GM18873 (cell line): ENCODE results near the gene SMYD3.

Experiments used
- ATAC-seq: cut with Tn5 transposase; IDR thresholded peaks from one replicate; pipeline ENCODE4 v1.9.1; 2021; ENCODE audit warnings: mild to moderate bottlenecking, moderate library complexity, moderate number of reproducible peaks; ENCODE audit not compliant: unreplicated experiment, low FRiP score

The SMYD3 gene

DNA sequence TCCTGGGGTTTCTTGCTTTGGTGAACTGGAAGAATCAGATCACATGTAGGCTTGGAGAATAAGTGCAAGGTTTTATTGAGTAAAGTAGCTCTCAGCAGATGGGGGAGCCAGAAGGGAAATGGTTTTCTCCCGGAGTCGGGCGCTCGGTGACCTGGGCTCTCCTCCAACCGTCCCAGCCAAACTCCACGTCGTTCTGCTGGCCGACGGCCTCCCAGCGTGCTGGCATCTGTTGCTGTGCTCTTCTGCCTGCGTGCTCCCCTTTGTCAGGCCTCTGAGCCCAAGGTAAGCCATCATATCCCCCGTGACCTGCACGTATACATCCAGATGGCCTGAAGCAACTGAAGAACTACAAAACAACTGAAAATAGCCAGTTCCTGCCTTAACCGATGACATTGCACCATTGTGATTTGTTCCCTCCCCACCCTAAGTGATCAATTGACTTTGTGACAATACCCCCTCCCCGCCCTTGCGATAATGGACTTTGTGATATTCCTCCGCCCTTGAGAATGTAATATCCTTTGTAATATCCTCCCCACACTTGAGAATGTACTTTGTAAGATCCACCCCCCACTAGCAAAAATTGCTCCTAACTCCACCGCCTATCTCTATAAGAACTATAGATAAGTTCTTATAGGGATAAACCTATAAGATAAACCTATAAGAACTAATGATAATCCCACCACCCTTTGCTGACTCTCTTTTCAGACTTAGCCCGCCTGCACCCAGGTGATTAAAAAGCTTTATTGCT, 88.3 kb downstream of the SMYD3 start:
- no peak for ATAC-seq

DNA sequence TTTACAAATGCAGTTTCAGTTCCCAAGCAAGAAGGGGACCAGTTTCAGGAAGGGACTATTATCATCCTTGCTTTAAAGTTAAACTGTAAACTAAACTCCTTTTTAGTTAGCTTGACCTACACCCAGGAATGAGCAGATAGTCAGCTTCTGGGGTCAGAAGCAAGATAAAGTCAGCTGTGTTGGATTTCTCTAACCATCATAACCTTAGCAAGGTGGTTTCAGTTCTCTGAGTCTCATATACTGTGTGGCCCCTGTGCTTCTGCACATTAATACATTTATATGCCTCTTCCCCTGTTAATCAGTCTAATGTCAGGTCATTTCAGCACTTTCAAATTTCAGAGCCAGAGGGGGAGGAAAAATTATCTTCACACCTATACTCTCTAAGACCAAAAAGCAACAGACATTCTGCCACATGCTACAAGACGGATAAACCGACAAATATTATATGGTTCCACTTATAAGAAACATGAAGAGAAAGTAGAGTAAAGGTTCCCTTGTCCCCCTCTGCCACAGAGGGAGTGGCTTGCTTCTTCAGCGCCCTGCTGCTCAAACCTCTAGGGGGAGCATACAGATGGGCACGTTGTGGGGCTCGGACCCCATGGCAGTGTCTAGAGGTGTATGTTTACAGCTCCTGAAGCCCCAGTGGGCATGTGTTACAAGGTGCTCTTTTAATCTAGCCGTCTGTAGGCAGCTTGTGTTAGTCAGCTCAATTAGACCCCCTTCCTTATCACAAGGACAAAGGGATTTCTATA, 89.1 kb downstream of the SMYD3 start:
- ATAC-seq = no peak

DNA sequence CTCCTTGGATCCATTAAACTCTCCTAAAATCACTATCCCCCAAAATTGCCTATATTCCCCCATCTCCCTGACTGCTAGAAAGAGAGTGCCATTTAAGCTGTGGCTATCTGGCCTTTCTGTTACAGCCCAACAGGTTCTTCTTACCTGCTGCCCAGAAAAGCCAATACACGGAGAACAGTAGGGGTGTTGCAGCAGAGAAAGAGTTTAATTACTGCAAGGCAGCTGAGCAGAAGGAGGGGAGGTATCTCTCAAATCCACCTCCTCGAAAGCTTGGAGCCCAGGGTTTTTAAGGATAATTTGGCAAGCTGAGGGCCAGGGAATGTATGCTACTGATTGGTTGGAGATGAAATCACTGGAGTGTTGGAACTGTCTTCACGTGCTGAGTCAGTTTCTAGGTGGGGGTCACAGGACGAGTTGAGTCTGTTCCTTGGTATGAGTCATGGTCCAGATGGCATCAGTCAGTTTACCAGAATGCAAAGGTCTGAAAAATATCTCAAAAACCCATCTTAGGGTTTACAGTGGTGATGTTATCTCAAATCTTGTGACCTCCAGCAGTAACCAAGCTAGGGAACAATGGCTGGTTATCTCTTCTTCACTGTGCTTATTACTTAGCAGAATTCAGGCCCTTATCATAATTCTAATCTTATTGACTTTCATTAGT, 89.8 kb downstream of the SMYD3 start:
- no peak for ATAC-seq

DNA sequence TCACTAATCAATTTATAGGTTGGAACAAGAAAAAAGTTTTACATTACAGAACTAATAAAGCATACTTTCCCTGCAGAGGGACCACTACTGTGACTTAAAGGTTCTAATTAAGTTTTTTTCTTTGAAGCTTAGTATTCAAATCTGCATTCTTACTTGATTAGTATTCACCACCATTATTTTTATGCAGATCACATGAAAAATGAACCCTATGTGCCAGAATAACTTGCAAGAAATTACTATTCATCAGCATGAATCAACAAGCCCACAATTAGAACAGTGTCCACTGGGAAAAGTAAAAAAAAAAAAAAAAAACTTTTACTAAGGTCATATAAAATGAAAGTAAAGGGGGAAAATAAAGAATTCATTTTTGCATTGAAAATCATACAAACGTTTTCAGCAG, 90.8 kb downstream of the SMYD3 start:
- ATAC-seq = no peak

DNA sequence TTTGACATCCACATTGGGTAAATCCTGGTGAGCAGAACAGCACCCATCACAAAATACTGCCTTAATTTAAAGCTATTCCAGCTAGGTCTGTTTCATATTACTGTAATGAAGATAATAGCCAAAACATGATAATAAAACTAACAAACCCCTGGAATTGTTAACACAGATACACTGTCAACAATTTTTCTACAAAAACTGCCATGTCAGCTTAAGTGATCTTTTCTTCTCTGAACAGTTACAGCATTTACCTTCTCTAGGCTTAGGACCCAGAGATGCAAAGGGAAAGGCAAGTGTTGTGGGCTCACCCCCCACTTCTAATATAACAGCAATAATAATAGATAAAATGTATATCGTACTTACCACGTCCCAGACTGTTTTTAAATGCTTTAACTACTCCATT, 92.1 kb downstream of the SMYD3 start:
- no peak for ATAC-seq

DNA sequence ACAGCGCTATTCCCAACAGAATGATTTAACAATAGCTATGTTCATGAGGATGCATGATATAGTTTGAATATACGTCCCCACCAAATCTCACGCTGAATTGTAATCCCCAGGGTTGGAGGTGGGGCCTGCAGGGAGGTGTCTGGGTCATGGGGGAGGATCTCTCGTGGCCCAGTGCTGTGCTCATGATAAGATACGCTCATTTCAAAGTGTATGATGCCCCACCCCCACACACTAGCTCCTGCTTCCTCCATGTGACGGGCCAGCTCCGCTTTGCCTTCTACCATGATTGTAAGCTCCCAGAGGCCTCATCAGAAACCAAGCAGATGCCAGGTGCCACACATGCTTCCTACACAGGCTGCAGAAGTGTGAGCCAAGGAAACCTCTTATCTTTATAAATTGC, 93.6 kb downstream of the SMYD3 start:
- ATAC-seq = no peak

DNA sequence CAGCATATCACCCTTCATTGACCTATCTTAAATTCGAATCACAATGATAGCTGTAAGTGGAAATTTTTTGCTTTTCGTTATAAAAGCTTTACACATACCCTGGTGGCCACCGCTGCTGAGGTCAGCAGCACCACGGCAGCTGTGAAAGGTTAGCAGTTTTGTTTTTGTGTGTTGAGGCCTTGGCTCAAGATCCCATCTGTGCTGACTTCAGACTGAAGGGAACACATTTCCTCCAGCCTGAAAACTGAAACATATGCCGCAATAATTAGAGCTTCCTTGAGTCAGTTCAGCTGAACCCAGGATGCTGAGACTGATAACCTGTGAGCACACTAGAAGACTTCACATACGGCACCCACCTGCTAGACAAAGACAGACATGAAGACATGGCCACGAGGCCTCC, 103.0 kb downstream of the SMYD3 start:
- no peak for ATAC-seq

DNA sequence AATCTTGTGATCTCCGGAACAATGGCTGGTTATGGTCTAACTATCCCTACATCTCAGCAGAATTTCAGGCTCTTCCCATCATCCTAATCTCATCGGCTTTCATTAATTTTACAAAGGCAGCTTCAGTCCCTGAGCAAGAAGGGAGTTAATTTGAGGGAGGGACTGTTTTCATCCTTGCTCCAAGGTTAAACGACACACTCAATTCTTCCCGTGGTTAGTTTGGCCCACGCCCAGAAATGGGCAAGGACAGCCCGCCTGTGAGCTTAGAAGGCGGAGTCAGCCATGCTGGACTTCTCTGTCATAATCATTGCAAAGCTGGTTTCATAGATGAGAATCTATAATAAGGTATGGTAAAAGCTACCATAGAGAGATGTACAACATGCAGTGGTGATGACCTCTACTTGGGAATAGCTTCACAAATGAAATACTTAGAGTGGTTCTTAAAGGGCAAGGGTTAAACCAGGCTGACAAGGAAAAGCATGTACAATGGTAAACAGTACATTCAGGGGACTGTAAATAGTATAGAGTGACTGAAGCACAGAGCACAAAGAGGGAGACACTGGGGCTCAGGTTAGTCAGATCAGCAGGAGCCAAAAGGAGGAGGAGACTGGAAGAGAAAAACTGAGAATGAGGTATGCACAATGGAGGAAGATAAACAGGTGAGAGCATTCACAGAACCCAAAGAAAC, 108.8 kb downstream of the SMYD3 start:
- no peak for ATAC-seq

DNA sequence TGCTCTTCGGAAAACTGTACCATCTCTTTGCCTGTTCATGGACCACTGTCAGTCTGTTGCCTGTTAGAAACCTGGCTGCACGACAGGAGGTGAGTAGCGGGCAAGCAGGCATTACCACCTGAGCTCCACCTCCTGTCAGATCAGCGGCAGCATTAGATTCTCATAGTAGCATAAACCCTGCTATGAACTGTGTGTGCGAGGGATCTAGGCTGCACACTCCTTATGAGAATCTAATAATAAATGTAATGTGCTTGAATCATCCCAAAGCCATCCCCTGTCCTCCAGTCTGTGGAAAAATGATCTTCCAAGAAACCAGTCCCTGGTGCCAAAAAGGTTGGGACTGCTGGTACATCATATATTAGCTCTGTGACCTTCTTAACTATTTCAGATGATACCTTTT, 110.0 kb downstream of the SMYD3 start:
- ATAC-seq = no peak

DNA sequence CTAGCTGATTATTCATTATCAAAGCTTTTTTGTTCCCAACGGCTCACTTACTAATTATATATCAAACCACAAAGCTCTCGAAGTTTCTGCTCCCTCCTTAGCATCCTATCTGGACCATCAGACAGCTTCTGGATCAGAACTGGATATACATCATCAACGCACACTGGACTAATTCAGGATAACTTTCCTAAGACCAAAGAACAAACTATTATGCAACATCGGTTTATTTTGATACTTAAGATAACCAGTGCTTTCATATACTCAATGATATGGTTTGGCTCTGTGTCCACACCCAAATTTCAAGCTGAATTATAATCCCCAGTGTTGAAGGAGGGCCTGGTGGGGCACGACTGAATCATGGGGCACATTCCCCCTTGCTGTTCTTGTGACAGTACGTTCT, 110.8 kb downstream of the SMYD3 start:
- no peak for ATAC-seq

DNA sequence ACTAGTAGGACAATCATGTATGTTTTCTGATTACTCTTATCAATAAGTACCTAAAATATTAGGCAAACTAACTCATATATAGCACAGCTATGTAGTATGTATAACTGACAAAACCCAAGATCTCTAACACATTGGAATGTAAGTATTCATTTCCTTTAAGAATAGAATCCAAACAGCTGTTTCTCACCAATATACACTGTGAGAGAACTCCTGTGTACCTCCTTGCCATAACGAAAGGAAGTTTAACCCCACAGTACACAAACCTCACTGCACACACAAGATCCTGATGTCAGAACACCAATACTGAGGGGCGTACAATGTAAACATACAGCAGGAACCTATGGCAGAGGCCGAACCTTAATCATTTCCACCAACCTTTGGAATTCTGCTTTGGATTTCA, 113.0 kb downstream of the SMYD3 start:
- no peak for ATAC-seq

DNA sequence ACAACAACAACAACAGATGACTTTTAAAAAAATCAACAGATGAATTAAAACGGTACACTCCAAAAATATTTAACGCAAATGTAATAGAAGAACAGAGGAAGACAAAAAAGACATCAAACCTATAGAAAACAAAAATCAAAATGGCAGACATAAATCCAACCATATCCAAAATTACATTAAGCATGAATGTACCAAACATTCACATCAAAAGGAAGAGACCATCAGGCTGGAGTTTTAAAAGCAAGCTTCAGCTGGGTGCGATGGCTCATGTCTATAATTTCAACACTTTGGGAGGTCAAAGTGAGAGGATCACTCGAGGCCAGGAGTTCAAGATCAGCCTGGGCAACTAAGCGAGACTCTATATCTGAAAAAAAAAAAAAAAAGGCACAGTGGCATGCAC, 116.2 kb downstream of the SMYD3 start:
- ATAC-seq = no peak

DNA sequence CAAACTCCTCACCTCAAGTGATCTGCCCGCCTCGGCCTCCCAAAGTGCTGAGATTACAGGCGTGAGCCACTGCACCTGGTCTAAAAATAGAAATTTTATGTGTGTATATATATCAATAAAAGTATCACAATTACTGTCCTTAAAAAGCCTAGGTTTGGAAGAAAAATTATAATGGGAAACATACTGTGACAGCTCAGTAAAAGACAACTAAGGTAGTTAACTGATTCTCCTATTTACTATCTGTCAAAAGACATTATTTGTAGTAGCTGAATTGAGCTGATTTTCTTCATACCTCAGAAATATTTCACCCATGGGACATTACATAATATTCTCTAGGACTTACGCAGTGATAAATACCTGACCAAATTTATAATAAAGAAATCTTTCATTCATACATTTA, 122.5 kb downstream of the SMYD3 start:
- no peak for ATAC-seq

DNA sequence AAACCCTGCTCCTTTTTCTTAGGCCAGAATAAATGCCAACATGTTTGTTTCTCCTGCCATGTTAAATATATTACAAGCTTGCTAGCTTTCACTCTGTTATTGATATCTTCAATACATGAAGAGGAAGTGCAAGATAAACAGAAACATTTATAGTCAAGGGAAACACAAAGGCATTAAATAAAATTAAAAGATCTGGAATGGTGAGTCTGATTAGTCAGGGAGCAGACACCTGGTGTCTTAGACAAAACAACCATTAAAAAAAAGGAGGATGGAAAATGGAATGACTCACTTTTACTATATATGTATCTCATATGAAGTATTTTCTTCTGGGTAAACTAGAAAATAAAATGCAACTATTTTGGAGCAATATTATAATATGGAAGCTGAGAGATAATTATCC, 123.3 kb downstream of the SMYD3 start:
- ATAC-seq = no peak

DNA sequence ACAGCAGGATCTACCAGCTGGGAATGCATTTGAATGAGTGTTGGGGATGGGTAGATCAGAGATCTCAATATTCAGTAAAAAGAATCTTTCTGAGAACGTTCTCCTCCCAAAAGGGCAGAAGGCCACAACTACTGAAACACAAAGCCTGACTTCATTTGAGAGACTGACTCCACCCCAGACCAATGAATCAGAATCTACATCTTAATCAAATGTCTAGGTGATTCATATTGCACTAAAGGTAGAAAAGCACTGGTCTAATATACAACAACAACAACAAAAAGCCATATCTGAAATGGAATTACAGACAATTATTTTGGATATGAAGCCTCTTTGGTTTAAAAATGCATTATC, 123.9 kb downstream of the SMYD3 start:
- no peak for ATAC-seq

DNA sequence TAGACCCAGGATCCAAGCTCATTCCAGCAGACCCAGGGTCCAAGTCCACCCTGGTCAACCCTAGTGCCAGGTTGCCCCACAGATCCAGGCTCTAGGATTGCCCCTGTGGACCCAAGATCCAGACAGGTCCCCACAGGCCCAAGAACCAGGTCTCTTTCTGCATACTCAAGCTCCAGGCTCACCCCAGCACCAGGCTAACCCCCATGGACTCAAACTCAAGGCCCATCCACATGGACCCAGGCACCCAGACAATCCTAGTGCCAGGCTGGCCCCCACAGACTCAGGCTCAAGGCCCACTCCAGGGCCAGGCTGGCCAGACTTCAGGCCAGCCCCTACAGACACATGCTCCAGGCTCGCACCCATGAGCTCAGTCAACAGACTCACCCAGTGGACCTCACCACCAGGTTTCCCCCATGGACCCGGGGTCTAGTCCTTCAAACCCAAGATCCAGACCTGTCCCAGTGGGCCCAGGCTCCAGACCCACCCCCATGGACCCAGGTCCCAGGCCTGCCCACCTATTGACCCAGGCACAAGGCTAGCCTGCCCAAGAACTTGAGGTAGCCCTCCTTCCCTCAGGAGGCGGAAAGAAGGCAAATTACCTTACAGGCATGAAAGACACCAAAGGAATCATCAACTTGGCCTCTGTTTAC, 124.4 kb downstream of the SMYD3 start:
- no peak for ATAC-seq

DNA sequence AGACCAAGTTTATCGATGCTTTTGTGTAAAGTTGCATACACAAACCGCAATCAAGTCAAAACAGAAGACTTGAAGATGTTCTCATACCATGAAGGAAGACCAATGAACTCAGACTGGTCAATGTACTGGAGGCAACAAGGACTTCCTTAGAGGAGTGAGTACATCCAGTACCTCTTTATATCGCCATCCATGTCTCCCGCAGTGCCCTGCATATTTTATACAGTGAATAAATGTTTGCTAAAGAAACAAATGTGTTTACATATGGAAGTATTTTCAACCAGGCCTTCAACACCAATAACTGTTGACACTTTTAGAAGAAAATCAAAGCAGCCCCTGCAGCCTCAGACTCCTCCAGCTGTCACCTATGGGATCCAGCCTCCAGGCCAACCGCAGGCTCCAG, 125.6 kb downstream of the SMYD3 start:
- no peak for ATAC-seq

DNA sequence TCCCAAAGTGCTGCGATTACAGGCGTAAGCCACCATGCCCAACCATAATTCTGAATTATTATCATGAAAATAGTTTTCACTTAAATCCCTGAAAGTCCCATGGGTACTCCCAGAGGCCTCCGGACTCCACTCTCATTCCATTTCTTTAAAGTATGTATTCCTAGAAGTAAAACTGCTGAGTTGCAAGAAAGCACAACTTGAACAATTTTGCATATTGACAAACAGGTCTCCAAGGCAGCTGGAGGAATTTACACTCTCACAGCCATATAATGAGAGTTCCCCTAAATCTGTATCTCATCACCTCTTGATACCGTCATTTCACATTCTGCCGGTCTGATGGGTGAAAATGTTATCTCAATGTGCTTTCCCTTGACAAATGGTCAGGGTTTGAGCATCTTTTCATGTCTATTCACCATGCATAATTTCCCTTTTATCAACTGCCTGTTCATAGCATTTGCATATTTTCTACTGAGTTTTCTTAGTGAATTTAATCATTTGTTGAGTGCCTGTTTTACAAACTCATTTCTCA, 129.4 kb downstream of the SMYD3 start:
- ATAC-seq = no peak

DNA sequence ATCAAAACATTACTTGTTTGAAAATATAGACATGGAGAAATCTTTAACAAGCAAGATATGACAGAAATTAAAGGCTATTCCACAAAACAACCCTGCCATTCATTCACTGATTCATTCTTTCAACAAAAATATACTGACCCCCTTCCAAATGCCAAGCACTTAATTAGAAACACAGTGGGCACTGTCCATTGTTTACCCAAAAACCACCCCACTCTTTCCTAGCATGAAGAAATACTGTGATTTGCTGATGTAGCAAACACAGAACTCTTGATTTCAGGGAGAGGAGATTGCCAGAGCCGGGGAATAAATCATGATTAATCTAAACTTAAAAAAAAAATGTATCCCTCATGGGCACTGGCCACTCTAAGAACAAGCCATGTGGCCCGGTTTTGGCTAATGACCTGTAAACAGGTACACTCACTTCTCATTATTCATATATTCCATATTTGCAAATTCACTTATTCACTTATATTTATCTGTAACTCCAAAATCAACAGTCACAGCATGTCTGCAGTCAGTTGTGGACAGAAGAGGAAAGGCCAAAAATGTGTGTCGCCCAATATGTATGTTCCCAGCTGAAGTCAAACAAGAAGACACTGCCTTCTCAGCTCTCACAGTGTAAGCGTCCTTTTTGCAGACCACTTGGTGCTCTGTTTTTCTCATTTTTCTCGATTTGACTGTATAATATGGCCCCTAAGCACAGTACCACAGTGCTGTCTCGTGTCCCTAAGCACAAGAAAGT, 133.1 kb downstream of the SMYD3 start:
- no peak for ATAC-seq

DNA sequence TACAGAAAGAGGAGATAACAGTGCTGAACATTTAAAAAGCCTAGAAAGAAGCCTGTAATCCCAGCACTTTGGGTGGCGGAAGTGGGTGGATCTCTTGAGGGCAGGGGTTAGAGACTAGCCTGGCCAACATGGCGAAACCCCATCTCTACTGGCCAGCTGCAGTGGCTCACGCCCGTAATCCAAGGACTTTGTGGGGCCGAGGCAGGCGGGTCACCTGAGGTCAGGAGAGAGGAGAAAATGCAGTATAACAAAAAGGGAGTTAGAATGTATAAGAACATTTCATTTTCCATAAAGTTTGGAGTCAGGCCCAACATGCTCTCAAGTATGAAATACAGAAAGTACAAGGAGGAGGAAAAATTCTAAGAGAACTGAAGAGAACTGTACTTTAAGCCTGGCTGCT, 134.5 kb downstream of the SMYD3 start:
- no peak for ATAC-seq
